ENCODE results near the gene FBXO33.

GRCh38 chr14:39383026-39383660 lies 49.1 kb downstream of the FBXO33 start:
- no peak for TF ChIP-seq CTCF (conservative IDR thresholded peaks at IDR 0.05; ENCODE audit: low read depth, low read length)
- no peak for TF ChIP-seq EZH2phosphoT487 (IDR thresholded peaks at IDR 0.05; ENCODE audit: borderline replicate concordance, low read length)

Data from PC-3 (cell line).